NK-92 (cell line): ENCODE results near the gene CHRM1.

Source experiments
- DNase-seq: peaks from one replicate; lab custom pipeline; 2025; ENCODE audit not compliant: unreplicated experiment; lab: John Stamatoyannopoulos, UW

The CHRM1 gene

DNA sequence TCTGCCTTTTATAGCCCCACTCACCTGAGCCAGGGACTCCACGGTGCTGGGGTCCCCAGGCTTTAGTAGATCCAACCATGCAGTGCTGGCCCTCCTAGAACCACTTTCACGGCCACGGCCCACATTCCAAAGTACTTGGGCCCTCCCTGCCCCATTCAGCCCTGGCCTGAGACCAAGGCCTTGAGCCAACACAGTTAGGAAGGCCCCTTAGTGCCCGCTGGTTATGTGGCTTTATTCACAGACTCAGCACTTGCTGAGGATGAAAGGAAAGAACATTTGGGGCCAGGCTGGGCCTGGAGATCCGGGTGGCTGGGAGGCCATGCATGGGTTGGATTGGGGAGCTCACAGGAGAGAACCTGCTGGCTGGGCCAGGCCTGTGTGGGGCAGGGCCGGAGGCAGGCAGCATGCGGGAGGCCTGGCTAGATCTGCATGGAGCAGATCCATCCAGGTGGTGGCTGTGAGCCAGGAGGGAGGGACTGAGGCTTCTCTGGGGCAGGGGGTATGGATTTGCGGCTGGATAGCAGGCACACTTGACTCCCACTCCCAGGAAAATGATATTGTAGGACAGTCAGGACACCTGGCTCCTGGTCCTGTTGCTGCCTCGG lies 12.6 kb downstream of the CHRM1 start:
- DNase-seq: no peak

DNA sequence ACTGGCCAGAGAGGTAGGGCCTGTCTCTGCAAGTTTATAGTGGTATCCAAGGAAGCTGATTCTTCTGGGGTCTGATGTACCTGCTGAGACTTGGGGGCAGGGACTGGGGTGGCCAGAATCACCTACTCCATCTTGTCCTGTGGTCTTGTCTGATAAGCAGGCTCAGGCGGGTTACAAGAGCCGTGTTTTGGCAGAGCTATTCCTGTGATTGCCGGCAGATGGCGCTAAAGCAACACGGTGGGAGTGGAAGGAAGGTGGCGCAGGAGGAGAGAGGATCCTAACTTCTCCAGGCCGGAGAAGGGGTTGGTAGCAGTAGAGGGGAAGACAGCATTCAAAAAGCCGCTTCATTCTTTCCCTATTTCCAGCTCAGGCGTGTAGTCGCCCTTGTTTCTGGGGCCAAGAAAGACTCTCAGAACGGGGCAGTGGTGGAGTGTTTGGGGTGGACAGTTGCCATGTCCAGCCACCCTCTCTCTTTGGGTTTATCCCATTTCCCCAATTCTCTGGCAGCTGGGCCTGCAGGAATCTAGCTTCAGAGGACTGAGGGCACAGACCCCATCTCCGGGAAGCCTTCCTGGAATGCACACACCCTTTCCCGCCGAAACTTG lies 15.1 kb downstream of the CHRM1 start:
- DNase-seq: no peak

DNA sequence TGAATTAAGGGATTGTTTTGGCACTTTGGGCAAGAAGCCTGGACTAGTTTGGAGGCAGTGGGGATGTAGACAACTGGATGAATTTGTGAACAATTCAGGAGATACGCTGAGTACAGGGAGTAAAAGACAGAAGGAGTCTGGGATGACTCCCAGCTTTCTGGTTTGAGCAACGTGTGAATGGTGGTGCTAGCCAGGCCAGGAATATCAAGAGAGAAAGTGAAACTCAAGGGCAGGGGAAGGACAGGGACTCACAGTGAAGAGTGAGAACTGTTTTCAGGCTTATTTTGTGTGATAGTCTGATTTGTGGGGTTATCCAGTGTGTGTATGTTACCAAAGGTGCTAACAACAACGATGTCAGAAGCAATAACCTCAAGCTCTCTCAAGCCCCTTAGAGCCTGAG lies 15.9 kb downstream of the CHRM1 start:
- DNase-seq: no peak

DNA sequence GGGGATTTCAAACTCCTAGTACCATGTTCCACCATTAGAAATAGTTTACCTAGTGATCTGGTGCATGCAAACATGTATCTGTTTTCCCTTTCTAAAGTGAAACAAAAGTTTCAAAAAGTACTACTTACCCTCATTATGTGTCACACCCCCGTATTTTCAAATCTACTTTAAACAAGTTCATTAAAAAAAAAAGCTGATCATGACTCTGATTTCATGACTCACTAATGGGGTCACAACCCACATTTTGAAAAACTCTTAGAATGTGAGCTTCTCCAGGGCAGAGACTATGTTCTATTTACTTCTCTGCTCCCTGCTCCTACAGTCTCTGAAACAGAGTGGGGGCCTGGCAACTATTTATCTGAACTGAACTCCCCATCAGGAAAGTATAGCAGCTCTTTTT lies 18.2 kb downstream of the CHRM1 start:
- no peak for DNase-seq

DNA sequence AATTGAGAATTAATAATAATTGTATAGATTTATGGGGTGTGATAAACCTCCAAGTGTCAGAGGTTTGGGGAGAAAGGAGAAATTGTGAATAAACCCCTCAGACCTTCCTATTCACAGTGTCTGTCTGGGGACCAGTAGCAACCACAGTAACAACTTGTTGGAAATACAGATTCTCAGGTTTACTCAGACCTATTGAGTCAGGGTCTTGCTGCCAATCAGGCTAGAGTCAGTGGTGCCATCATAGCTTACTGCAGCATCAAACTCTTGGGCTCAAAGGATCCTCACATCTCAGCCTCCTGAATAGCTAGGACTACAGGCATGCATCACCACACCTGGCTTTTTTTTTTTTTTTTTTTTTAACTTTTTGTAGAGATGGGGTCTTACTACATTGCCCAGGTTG lies 23.1 kb downstream of the CHRM1 start:
- DNase-seq: no peak

DNA sequence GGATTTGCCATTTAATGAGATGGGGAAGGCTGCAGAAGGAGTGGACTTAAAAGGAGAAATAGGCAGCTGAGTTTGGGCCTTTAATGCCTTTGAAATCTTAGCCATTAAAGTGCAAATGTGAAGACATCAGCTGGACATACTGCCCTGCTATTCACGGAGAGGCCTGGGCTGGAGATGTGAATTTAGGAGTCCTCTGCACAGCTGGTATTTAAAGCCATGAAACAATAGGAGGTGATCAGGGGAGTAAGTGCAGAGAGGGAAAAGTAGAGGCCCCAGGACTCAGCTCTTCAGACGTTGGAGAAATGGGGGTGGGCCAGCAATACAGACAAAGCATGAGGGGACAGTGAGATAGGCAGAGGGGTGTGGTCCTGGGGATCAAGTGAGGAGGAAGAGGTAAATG lies 23.9 kb downstream of the CHRM1 start:
- no peak for DNase-seq

DNA sequence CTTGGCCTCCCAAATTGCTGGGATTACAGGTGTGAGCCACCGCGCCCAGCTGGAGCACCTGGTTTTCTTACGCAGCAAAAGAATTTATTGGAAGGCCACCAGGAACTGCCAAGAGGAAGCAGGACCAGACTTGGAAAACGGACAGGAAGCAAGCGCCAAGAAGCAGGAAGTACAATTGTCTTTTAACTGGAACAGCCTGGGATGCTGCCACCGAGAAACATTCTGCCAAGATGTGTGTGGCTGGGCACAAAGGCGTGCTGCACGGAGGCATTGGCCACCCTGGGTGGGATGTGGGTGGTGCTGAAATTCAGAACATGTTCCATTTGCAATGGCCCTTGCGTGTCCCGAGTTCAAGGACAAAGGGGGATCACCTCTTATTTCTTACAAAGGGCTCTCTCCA lies 25.1 kb downstream of the CHRM1 start:
- DNase-seq: no peak

DNA sequence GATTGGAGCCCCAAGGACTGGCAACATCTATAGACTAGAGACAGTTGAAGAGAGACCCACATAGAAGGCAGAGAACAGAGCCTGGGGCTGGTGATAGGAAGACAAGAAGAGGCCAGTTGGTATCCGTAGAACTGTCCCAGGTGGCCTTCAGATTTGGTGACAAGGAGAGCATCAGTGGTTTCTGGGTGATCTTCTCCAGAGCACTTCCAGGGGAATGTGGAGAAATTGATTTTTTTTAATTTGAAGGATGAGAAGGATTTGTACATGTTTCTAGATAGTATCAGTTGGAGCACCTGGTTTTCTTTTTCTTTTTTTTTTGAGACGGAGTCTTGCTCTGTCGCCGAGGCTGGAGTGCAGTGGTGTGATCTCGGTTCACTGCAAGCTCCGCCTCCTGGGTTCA lies 25.7 kb downstream of the CHRM1 start:
- DNase-seq: no peak

DNA sequence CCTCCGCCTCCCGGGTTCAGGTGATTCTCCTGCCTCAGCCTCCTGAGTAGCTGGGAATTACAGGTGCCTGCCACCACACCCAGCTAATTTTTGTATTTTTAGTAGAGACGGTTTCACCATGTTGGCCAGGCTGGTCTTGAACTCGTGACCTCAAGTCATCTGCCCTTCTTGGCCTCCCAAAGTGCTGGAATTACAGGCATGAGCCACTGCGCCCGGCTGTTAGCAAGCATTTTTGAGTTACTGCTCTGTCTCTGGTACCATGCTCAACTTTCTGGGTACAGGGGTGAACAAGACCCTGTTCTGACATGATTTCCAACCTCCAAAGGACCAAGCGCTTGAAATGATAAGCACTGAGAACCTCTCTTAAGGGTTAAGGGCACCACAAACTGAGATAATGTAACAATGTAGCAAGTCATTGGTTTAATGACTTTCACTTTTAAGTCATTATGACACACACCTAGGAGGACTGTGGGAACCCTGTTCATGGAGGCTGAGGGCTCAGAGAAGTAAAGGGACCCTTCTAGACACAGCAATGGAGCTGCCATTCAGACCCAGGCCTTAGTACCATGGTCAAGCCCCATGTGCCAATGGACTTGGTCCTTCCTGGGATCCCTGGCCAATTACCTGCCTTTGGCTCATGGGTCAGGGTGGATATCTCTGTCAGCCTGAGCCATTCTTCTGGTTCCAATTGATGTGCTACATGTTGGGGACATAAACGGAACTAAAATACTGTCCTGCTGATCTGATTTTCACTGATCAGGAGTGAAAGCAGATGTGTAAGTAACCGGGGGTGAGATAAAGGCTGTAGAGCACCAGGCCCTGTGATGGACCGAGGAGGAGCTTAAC lies 28.9 kb downstream of the CHRM1 start:
- no peak for DNase-seq

DNA sequence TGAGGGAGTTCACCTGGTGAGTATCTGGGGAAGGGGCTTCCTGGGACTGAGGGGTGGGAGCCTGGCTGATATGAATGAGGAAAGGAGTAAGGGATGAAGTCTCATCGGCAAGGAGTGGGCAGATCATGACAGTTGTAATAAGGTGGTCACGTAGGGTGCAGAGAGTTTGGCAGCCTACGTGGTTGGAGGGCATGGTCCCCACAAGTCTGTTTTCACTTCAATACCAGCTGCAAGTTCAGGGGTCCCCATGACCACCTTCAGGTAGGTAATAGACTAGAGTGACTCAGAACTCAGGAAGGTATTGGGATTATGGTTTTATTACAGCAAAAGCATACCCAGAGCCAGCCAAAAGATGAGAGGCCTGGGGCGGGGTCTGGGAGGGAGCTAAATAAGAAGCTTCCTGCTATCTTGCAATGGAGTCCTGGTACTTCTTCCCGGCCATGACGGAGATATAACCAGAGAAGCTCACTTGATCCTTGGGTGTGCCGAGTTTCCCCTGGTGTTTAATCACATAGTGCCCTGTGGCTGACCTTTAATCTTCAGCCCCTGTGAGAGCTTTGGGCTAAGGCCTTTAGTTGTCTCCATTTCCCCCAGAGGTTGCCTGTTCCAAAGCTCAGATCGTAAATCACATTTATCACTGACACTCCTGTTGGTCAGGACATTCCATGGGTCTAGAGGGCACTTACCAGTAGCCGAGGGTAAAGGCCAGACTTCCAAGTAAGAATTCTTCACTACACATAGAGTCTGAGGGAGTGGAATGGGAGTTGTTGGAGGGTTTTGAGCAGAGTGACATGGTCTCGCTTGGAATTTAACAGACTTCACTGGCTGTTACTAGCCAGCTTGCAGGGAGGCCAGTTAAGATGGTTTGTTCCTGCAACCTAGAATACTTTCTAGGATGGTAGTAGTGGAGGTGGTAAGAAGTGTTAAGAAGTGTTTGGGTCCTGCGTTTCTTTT lies 31.4 kb downstream of the CHRM1 start:
- no peak for DNase-seq

DNA sequence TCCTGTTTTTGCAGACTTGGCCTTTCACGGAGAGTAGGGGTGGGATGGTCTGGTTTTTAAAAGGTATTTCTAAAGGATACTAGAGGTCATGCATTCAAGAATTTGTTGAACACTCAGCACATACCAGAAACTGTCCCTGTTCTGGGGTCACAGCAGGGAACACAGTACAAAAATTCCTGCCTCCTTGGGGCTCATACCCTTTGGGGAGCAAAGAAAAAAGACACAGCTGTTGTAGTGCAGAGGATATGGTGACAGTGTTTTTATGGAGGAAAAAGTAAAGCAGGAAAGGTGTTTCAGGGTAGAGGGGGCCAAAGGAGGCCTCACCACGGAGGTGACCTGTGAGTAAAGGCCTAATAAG lies 32.1 kb downstream of the CHRM1 start:
- no peak for DNase-seq

DNA sequence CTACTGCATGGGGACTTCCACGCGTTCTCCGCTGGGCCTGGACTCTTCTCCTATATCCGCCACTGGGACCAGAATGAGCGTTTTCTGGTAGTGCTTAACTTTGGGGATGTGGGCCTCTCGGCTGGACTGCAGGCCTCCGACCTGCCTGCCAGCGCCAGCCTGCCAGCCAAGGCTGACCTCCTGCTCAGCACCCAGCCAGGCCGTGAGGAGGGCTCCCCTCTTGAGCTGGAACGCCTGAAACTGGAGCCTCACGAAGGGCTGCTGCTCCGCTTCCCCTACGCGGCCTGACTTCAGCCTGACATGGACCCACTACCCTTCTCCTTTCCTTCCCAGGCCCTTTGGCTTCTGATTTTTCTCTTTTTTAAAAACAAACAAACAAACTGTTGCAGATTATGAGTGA lies 32.8 kb downstream of the CHRM1 start:
- DNase-seq: no peak

DNA sequence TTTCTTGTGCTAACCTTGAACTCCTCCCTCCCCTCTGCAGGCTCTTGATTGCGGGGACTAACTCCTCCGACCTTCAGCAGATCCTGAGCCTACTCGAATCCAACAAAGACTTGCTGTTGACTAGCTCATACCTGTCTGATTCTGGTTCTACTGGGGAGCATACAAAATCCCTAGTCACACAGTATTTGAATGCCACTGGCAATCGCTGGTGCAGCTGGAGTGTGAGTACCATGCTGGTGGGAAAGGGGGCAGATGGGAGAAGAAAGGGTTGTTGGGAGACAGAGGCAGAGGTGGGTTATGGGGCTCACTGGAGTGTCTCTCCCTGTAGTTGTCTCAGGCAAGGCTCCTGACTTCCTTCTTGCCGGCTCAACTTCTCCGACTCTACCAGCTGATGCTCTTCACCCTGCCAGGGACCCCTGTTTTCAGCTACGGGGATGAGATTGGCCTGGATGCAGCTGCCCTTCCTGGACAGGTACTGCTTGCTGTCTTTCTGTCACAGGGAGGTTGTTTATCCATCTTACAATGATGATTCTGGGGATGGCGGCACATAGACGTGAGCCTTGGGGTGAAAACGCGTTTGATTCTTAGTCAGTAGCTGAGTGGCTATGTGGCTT lies 35.9 kb downstream of the CHRM1 start:
- no peak for DNase-seq

DNA sequence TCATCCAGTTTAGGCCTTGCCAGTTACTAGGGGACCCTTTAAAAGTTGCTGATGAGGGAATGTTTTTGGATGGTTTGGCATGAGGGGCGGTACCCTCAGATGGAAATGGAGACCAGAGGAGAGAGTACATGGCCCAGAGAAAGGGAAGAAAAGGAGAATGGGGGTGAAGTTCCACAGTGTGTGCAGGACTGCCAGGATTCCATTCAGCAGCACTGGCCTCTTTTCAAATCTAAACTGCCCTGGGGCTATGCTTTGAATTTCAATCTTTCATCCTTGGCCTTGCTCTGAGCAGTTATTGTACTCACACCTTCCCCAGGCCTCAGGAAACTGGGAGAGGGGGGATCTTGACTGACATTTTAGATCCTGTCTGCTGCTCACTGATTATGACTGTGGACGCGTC lies 37.5 kb downstream of the CHRM1 start:
- no peak for DNase-seq

DNA sequence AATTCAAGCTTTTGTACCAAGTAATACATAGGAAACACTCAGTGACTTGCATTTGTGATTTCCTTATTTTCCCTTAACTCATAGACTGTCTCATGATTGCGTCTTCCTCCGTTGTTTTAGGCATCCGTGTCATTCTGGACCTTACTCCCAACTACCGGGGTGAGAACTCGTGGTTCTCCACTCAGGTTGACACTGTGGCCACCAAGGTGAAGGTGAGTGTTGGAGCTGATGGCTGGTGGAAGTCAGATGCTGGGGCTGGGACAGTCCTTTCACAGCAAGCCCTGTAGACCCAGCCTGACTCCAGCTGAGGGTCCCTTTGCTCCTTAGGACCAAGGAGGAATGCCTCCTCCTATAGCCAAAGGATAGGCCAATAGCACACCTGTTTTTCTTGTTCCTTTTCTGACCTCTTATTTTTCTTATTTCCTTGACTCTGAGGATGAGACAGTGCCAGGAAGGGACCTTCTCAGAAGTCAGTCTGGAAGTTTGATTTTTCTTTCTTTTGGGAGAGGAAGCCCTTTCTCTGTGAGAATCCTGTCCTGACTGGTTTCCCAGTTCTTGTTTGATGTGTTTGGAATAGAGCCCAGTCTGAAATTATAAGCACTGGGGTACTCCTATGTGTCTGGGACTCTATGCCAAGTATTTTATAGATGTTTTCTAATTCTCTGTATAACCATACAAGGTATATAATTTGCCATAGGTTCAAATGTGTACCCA lies 38.2 kb downstream of the CHRM1 start:
- DNase-seq: no peak

DNA sequence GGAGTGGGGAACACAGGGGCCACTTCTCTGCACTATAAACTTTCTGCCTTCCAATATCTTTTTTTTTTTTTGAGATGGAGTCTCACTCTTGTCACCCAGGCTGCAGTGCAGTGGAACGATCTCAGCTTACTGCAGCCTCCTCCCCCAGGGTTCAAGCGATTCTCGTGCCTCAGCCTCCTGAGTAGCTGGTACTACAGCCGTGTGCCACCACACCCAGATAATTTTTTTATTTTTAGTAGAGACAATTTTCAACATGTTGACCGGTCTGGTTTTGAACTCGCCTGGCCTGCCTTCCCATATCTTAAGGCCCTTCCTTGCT lies 38.8 kb downstream of the CHRM1 start:
- no peak for DNase-seq

DNA sequence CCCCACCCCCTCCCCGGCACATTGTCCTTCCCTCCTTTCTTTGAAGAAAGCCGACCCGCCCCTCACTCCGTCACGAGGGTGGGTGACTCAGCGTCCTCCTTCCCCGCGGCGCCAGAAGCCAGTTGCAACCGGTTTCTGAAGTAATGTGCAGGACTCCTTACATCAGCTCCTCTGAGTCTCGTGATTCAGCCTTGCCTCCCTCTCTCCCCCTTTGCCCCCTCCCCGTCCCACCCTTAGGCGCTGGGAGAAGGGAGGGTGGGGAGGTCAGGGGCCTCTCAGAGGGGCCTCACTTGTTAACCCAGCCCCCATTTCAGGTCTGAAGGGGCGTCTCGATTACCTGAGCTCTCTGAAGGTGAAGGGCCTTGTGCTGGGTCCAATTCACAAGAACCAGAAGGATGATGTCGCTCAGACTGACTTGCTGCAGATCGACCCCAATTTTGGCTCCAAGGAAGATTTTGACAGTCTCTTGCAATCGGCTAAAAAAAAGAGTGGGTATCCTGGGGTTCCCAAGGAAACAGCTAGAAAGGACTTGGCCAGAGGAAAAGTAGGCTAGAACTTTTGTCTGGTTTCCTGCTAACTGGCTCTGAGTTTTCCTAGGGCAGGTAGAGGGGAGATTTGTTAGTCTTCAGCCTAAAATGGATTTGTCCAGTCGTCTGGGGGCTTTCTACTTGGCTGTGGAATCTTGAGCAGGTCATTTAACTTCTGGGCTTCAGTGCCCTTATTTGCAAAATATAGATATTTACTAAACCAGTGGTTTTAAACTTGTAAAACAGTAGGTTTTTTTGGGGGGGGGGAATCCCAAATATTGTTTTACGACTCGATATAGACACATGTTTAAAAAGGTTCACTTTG lies 39.4 kb downstream of the CHRM1 start:
- DNase-seq: peak; percentile 77

DNA sequence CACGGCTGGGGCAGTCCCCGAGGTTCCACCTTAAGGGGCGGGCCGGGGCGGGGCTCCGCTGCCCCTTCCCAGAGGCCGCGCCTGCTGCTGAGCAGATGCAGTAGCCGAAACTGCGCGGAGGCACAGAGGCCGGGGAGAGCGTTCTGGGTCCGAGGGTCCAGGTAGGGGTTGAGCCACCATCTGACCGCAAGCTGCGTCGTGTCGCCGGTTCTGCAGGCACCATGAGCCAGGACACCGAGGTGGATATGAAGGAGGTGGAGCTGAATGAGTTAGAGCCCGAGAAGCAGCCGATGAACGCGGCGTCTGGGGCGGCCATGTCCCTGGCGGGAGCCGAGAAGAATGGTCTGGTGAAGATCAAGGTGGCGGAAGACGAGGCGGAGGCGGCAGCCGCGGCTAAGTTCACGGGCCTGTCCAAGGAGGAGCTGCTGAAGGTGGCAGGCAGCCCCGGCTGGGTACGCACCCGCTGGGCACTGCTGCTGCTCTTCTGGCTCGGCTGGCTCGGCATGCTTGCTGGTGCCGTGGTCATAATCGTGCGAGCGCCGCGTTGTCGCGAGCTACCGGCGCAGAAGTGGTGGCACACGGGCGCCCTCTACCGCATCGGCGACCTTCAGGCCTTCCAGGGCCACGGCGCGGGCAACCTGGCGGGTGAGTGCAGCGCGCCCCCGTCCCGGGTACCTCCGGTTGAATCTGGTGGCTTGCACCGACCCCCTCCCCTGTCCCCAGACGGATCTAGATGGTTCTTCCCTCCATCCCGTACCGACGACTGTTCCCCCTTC lies 40.2 kb downstream of the CHRM1 start, which contains the start of gene SLC3A2:
Gene SLC3A2 (plus strand): TSS at position 94 of the 776 bp plus-strand sequence. CDS start 128 bp downstream, at position 222.
- no peak for DNase-seq
